Right atrium auricular region (tissue), 2 donors: ENCODE results near the gene IGFL2. TPM values are rescaled to one million over a fixed set of nuclear protein-coding genes. Genes with fewer than 3 reads are reported as not detected.

Experiments
- DNase-seq: peaks from one replicate; pipeline ENCODE4 v3.0.0-alpha.2; 2019; ENCODE audit warnings: low spot score
- H3K27ac ChIP-seq, 2 donors: fragments of 200-600 bp; sonication (generic); 1 replicate in 1 of 2; 2 replicates in 1 of 2; pipeline ENCODE4 v1.5.1; 2016 to 2019
- H3K27me3 ChIP-seq, 2 donors: fragments of 200-600 bp; sonication (generic); one replicate each; pipeline versions ENCODE4 v1.5.1 to v1.6.0; 2017 to 2019
- H3K36me3 ChIP-seq: fragments of 200-600 bp; sonication (generic); one replicate; pipeline ENCODE4 v1.5.1; 2016
- H3K4me1 ChIP-seq, 2 donors: fragments of 200-600 bp; sonication (generic); one replicate each; pipeline versions ENCODE4 v1.5.1 to v1.6.0; 2017 to 2019
- H3K4me3 ChIP-seq, 2 donors: fragments of 200-600 bp; sonication (generic); 1 replicate in 1 of 2; 2 replicates in 1 of 2; pipeline ENCODE4 v1.5.1; 2017 to 2019; ENCODE audit warnings: mild to moderate bottlenecking in 1 of 2, moderate library complexity in 1 of 2
- H3K9me3 ChIP-seq, 2 donors: fragments of 200-600 bp; sonication (generic); one replicate each; pipeline ENCODE4 v1.5.1; 2019
- CTCF ChIP-seq, 2 donors: fragments of 200-600 bp; sonication (generic); IDR thresholded peaks; one replicate each; pipeline ENCODE4 v1.5.1; 2019; ENCODE audit warnings: antibody characterized with exemption in 2 of 2
- total RNA-seq, 2 donors: library from RNA; depleted of rRNA; stranded (reverse); fragments of >200 nt; gene quantifications; one replicate each; pipeline ENCODE4 v1.1.0, GENCODE V29; 2016

Gene IGFL2
- total RNA-seq, 2 donors from 2014 or later = 1.8 TPM; not detected in 1

GRCh38 chr19:46133101-46133627, 14.9 kb upstream of the IGFL2 start:
- no peaks in the 10 kb centered on the region for H3K36me3 ChIP-seq
- H3K9me3 ChIP-seq = no peaks in the 10 kb centered on the region
- H3K4me1 ChIP-seq = peaks cover 0 to 19% of the 10 kb centered on the region in 2 donors
- H3K4me3 ChIP-seq = peak overlapping the region in 1 of 2 donors; percentile 28
- peak; percentile 65 for DNase-seq
- no peak for TF ChIP-seq CTCF (IDR thresholded peaks at IDR 0.05)
- H3K27ac ChIP-seq = peak overlapping the region; percentile 64 to 93
- H3K27me3 ChIP-seq = no peaks in the 10 kb centered on the region

- TF ChIP-seq CTCF (IDR thresholded peaks at IDR 0.05) = no peak
- Histone ChIP-seq H3K4me1 (peaks cover 0 to 19% of the 10 kb centered on the region in 2 donors), H3K4me3 (no peak overlapping the region), H3K9me3 (no peaks in the 10 kb centered on the region), H3K27me3 (no peaks in the 10 kb centered on the region), H3K27ac (peak overlapping the region; percentile 64 to 93), H3K36me3 (no peaks in the 10 kb centered on the region)
- no peak for DNase-seq
Measured at GRCh38 chr19:46133777-46134241, 14.2 kb upstream of the IGFL2 start.

GRCh38 chr19:46134527-46134926, 13.5 kb upstream of the IGFL2 start:
- peaks cover 0 to 19% of the 10 kb centered on the region in 2 donors for H3K4me1 ChIP-seq
- TF ChIP-seq CTCF (IDR thresholded peaks at IDR 0.05) = no peak
- no peaks in the 10 kb centered on the region for H3K36me3 ChIP-seq
- no peaks in the 10 kb centered on the region for H3K27me3 ChIP-seq
- no peak for DNase-seq
- no peaks in the 10 kb centered on the region for H3K9me3 ChIP-seq
- H3K27ac ChIP-seq = peak overlapping the region in 1 of 2 donors; percentile 93
- no peak overlapping the region for H3K4me3 ChIP-seq

GRCh38 chr19:46137915-46138473, 10.0 kb upstream of the IGFL2 start:
- Histone ChIP-seq H3K4me1 (peaks cover 0 to 15% of the 10 kb centered on the region in 2 donors), H3K27ac (no peak overlapping the region), H3K36me3 (no peaks in the 10 kb centered on the region), H3K9me3 (no peaks in the 10 kb centered on the region), H3K27me3 (no peaks in the 10 kb centered on the region), H3K4me3 (no peak overlapping the region)
- no peak for DNase-seq
- no peak for TF ChIP-seq CTCF (IDR thresholded peaks at IDR 0.05)

GRCh38 chr19:46141421-46141820, 6.6 kb upstream of the IGFL2 start:
- no peak for TF ChIP-seq CTCF (IDR thresholded peaks at IDR 0.05)
- H3K27me3 ChIP-seq = no peaks in the 10 kb centered on the region
- no peak overlapping the region for H3K4me3 ChIP-seq
- no peak overlapping the region for H3K27ac ChIP-seq
- no peaks in the 10 kb centered on the region for H3K36me3 ChIP-seq
- H3K9me3 ChIP-seq = no peaks in the 10 kb centered on the region
- no peak for DNase-seq
- H3K4me1 ChIP-seq = no peaks in the 10 kb centered on the region

GRCh38 chr19:46142294-46142693, 5.7 kb upstream of the IGFL2 start:
- no peaks in the 10 kb centered on the region for H3K27me3 ChIP-seq
- no peak for DNase-seq
- H3K27ac ChIP-seq = no peak overlapping the region
- no peak for TF ChIP-seq CTCF (IDR thresholded peaks at IDR 0.05)
- H3K9me3 ChIP-seq = no peaks in the 10 kb centered on the region
- H3K4me1 ChIP-seq = no peaks in the 10 kb centered on the region
- no peaks in the 10 kb centered on the region for H3K36me3 ChIP-seq
- no peak overlapping the region for H3K4me3 ChIP-seq
